ENCODE data around the gene SLC11A1.

Gene SLC11A1, protein sequence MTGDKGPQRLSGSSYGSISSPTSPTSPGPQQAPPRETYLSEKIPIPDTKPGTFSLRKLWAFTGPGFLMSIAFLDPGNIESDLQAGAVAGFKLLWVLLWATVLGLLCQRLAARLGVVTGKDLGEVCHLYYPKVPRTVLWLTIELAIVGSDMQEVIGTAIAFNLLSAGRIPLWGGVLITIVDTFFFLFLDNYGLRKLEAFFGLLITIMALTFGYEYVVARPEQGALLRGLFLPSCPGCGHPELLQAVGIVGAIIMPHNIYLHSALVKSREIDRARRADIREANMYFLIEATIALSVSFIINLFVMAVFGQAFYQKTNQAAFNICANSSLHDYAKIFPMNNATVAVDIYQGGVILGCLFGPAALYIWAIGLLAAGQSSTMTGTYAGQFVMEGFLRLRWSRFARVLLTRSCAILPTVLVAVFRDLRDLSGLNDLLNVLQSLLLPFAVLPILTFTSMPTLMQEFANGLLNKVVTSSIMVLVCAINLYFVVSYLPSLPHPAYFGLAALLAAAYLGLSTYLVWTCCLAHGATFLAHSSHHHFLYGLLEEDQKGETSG

DNA sequence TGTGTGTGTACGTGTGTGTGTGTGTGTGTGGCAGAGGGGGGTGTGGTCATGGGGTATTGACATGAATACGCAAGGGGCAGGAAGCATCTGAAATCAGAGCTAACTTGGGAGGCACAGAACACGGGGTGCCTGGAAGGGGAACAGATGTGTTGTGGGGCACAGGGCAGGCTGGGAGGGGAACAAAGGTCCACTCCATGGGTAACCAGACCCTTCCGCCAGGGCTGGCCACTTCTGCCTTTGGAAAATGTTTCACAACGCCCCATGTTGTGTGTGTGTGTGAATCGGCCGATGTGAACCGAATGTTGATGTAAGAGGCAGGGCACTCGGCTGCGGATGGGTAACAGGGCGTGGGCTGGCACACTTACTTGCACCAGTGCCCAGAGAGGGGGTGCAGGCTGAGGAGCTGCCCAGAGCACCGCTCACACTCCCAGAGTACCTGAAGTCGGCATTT lies at the start of gene SLC11A1:
TSS of gene SLC11A1 (plus strand) at position 358 of the 451 bp plus-strand sequence. CDS start 96 bp downstream, outside the sequence.
- no peak for DNase-seq

DNA sequence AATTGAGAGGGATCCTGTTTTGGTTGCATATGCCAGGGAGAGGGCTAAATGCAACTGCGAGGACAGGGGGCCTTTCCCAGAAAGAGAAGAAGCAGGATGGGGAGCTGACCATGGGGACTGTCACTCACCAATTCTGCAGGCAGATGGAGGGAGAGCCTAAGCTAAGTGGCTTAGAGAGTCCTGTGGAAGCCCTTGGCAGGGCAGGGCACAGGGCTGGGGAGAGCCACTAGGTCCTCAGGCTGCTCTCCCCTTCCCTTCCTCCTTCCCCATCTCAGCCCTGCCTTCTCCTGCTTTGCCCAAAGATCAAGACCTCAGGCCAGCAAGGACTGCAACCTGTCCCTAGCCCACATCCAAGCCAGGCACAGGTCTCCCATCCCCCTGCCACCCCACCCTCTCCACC lies 49.8 kb upstream of the SLC11A1 start:
- DNase-seq: no peak

DNA sequence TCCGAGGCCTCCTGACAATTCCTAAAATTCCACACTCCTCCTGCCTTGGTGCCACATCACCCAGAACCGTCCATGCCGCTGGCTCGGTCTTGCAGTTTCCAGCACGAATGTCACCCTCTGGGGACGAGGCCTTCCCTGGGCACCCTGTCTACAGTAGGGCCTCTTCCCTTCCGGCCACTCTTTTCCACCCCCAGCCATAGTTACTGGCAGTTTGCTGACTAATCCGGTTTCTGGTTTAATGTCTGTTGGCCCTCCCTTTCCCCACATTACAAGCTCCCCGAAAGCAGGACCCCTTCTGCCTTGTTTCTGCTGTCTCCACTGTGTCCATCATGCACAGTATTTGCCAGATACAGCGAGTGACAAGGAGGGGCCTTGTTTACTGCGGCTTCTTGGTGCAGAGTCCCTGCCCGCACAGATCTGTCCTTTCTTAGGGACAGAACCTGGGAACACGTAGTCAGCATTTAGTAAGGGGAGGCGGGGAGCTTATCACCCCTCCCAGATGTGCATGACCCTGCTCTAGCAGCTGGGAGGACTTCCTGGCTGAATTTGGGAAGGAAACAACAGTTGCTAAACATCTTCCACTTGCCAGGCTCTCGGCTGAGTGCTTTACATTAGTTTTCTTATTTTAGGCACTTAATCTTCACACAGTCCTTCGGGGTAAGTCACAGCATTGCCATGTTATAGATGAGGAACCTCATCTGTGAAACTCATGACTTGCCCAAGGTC lies 49.0 kb upstream of the SLC11A1 start:
- no peak for DNase-seq

DNA sequence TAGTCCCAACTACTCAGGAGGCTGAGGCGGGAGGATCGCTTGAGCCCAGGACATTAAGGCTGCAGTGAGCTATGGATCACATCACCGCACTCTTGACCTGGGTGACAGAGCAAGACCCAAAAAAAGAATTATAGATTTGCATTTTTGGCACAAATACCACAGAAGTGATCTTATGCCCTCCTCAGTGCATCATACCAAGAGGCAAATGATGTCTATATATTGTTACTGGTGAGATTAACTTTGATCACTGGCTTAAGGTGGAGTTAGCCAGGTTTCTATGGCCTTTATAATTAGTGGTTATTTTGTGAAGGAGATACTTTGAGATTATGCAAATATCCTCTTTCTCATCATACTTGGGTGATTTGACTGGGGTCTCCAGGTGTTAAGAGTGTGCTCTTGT lies 47.5 kb upstream of the SLC11A1 start:
- no peak for DNase-seq

DNA sequence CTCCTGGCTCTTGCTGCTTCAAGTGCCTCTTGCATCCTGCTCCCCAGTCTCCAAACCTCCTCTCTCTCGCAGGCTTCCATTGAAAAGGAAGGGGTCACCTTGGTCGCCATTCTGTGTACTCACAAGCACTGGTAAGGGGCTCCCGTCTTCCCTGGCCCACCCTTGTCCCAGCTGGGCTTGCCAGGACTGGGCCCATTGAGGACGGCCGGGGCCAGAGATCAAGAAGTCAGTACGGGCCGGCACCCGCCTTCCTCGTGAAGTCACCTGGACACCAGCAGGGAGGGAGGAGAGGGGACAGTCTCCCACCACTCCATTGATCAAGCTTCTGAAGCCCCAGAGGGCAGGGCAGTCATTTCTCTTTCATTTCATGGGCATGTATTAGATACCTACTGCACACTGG lies 41.4 kb upstream of the SLC11A1 start:
- DNase-seq: no peak

DNA sequence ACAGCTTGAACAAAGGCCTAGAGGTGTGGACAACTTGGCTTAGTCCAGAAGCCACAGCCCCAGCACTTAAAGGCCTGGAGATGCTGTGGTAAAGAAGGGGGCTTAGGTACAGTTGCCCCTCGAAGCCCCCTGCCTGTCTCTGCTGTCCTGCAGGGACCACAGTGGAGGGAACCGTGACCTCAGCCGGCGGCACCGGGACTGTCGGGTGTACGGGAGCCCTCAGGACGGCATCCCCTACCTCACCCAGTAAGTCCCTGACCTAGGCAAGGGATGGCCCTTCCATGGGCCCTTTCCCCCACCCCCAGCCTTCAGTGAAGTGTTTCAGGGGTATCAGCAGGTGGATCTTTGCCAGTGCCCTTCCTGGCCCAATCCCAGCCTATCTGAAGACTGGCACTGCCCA lies 40.7 kb upstream of the SLC11A1 start:
- DNase-seq: no peak

DNA sequence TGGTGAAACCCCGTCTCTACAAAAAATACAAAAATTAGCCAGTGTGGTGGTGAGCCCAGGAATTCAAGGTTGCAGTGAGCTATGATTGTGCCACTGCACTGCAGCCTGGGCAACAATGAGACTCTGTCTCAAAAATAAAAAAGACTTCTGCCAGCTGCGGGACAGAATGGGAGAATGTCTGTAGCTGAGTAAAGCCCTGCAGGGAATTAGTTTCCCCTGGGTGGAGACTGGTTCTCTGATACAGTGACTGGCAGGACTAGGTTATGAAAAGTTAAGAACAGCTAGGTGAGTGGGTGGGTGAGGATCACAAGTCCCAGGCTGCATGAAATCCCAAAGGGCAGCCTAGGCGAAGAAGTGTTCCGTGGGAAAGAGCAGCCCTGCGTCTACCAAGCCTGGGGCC lies 39.2 kb upstream of the SLC11A1 start:
- no peak for DNase-seq

DNA sequence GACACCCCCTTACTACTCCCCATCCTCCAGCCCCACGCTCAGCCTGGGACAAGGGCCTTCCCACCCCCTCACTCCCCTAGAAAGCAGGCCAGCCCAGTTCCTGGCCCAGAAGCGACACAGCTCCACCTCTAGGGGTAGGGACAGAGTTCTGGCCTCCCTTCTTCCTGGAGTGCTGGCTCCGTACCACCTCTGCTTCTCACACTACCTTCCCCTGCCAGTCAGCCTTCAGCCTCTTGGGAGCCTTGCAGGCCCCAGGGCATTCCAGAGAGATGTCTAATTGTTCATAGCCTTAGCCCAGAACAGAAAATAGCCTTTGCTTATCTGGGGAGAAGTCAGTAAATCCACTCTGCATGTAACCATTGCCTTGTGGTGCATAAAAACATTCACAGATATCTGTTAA lies 38.5 kb upstream of the SLC11A1 start:
- no peak for DNase-seq

DNA sequence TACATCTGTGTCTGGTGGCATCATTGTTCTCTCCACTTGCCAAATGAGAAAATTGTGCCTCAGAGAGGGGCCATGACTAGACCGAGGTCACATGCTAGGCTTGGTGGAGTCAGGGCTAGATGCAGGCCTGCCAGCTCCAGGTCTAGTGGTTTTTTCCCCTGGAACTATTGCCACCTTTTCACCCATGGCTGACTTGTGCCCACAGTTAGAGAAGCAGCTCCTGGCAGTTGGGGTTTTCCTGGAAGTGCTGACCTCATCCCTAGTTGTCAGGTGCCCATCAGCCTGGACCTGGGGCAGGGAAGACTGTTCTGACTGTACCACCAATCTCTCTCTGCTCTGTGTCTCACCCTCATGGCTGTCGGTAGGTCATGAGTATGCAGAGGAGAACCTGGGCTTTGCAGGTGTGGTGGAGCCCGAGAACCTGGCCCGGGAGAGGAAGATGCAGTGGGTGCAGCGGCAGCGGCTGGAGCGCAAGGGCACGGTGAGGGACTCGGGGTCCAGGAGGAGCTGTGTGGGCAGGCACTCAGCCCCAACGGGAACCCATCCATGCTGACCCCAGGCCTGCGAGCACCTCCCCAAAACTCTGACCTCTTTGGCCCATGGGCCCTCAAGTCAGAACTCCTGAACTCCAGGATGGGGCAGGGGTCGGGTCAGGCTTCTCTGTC lies 37.9 kb upstream of the SLC11A1 start:
- DNase-seq: no peak

DNA sequence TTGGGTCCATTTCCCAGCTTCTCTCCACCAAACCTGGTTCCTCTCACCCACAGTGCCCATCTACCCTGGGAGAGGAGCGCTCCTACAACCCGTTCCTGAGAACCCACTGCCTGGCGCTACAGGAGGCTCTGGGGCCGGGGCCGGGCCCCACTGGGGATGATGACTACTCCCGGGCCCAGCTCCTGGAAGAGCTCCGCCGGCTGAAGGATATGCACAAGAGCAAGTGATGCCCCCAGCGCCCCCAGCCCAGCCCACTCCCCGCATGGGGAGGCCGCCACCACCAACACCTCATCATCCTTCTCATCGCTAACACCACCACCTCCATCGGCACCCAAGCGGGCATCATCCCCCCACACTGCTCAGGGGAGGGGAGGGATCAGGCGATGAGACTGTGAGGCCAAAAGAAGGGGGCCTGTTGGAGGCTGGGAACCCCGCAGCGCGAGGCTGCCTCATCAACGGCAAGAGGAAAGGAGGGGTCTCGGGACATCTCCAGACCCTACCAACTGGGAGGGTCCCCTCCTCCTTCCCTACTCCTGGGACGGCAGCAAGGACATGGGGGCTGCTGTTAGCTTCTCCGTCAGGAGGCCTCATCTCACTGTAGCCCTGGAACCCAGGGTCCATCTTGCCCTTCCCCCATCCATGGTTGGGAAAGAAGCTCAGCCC lies 37.2 kb upstream of the SLC11A1 start:
- no peak for DNase-seq

DNA sequence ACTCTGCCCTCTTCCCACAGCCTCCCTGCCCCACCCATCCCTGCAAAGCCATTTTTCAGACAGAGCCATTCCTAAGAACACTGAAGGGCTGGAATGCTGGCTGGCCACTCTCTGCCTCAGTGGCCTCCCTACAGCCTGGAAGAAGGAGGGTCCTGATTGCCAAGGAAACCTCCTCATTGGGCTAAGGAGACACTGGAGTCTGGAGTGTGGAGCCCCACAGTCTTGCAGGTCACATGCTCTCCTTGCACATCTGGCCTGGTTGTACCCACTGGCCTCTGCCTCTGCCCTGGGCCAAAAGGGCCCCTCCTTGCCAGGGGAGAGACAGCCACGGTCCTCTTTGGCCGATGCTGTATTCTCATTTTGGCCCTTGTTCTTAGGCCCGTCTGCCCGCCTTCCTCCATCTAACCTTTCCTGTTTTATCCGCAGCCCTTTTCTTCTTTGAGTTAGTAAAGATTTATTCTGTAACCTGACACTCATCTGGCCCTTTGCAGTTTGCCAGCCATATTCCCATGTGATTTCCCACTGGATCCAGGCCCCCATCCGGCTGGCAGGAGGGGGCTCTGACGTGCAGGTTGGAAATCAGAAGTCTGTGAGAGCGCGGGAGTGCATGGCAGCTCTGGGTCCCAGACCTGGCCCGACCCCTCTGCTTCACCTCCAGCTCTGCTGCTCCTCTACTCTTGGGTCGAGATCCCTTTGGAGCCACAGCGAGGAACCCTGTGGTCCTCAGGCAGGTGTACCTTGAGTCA lies 36.4 kb upstream of the SLC11A1 start:
- peak in 1 of 2 experiments; percentile 8 for DNase-seq

DNA sequence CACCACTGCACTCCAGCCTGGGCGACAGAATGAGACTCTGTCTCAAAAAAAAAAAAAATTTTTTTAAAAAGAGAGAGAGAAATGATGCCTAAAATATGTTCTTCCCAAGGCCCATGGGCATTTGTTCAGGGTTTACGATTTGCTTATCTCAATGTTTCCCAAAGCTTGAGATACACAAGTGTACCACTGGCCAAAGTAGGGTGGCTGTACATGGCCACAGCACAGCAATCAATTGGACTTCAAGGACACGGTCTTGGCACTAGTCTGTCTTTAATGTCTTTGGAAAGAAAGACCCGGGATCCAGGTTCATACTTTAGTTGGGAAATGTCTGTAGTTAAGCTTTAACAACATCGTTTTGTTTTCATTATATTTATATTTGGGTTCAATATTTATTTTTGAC lies 34.9 kb upstream of the SLC11A1 start:
- DNase-seq: no peak

DNA sequence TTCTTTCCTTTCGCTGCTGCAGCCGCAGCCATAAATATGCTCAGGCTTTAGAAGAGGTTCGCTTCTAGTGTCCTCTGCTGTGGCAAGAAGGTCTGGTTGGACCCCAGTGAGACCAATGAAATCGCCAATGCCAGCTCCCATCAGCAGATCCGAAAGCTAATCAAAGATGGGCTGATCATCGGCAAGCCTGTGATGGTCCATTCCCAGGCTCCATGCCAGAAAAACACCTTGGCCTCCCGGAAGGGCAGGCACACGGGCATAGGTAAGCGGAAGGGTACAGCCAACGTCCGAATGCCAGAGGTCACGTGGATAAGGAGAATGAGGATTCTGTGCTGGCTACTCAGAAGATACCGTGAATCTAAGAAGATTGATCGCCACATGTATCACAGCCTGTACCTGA lies 28.0 kb upstream of the SLC11A1 start:
- DNase-seq: no peak

DNA sequence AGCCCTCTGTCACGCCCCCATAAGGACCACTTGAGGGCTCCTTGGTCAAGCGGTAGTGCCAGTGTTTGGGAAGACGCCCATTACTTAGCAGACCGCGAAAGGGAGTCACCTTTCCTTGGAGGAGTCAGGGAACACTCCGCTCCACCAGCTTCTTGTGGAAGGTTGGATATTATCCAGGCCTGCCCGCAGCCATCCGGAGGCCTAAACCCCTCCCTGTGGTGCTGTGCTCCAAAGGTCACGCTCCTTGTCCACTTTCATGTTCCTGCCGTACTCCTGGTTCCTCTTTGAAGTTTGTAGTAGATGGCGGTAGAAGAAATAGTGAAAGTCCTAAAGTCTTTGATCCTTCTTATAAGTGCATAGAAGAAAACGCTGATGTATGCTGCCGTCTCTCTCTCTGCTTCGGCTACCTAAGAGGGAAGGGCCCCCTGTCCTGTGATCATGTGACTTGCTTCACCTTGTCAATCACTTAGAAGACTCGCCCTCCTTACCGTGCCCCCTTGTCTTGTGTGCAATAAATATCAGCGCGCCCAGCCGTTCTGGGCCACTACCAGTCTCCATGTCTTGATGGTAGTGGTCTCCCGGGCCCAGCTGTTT lies 27.1 kb upstream of the SLC11A1 start:
- no peak for DNase-seq

DNA sequence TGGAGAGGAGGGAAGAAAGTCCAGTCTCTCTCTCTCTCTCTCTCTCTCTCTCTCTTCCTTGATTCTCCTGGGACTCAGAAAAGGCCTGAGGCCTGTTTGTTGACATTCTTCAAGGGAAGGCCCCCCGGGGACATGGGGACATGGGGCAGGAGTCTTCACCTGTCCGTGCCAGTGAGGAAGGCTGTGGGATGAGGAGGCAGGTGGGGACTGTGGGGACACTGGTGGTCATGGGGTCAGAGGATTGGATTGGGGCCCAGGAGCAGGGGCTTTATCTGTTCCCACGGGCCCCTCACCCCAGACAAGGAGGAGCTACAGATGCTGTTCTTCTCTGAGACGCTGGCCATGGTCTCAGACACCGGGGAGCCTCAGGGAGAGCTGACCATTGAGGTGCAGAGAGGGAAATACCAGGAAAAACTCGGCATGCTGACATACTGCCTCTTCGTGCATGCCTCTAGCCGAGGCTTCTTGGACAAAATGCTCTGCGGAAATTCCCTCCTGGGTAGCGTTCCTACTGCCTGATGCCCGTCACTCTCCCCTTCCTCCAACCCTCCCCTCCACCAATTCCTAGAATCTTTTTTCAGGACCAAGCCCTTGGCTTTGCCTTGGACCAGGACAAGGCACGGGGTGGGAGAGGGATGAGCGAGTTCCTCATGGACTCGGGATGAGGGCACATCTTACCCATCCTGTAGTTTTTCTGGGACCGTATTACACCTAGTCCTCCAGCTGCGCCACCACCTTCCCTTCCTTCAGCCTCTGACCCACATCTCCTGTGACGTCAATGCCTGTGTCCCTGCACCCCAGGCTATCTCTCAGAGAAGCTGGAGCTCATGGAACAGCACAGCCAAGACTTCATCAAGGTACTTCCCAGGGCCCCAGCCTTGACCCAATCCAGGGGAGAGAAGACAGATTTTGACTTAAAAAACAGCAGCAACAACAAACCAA lies 24.6 kb upstream of the SLC11A1 start:
- no peak for DNase-seq

DNA sequence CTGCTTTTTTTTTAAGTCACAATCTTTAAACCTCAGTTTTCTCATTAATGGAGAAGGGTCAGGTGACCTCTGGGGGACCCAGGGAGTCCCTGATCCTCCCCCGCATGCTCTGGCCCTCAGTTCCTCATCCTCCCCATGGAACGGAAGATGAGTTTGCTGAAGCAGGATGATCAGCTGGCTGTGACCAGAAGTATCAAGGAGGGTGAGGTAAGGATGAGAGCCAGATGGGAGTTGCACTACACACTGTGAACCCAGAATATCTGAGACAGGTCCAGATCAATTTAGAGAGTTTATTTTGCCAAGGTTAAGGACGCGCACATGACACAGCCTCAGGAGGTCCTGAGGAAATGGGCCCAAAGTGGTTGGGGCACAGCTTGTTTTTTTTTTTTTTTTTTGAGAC lies 21.6 kb upstream of the SLC11A1 start:
- DNase-seq: no peak

DNA sequence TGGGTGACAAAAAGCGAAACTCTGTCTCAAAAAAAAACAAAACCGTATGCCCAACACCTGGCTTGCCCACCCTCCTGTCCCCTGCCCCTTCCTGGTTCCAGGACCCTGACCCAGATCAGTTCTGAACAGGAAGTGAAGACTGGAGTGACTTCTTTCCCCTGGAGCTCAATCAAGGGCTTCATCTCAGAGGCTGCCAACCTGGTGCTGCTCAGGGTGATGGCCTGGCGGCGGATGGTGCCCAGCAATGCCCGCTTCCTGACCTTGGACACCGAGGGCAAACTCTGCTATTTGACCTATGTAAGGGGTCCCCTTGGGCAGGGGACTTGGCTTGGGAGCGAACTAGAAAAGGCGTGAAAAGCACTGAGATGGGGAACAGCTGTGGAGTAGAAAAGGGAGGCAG lies 19.5 kb upstream of the SLC11A1 start:
- DNase-seq: no peak

DNA sequence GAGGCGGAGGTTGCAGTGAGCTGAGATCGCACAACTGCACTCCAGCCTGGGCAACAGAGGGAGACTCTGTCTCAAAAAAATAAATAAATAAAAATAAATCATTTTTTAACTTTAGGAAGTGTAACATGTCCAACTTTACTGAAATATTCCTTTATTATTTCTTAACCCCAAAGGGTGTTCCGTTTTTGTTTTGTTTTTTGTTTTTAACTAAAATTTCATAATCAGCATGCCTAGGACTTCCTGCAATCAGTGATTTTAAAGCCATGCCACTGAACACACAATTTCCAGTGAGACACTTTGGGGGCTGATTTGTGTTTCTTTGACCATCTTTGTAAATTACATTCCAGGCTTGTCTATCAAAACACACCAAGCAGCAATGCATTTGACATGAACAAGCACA lies 18.3 kb upstream of the SLC11A1 start:
- no peak for DNase-seq

DNA sequence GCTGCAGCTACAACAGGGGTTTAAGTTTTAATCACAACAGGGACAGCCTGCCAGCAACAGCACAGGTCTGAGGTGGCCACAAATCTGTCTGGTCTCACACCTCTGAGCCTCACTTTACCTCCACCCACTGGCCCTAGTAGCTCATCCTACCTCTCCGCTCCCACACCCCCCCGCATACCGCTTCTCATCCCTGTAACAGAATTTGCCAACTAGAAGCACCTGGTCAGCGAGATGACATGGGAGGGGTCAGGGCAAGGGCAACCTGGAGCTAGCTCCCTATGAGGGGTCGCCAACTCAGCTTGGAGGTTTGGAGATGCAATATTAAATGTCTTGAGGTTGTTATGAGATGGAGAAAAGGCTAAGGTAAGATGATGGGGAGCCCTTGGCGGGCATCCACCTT lies 17.9 kb upstream of the SLC11A1 start:
- no peak for DNase-seq

DNA sequence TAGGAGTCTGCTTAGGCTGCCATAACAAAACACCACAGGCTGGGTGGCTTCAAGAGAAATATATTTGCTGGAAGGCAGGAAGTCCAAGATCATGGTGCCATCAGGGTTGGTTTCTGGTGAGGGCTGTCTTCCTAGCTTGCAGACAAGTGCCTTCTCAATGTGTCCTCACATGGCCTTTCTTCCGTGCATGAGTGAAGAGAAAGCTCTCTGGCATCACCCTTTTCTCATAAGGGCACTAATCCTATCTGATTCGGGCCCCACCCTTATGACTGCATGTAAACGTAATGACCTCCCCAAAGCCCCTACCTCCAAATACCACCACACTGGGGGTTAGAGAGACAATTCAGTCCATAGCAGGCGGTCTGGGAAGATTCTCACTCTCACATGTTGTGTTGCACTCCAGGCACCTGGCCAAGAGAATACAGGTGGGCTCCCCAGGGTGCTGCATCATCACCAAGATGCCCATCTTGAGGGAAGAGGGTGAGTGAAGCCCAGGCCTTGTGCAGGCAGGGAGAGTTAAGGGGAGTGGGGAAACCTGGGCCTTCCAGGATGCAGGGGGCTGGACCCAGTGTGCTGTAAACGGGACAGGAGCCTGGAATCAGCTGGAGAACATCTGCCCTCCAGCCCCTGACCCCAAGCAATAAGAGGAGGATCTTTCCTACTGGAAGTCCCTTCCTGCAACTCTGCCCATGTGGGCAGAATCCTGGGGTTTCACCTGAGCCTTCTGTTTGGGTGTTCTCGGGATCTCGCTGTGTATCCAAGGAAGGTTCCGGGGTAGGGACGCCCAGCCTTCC lies 15.3 kb upstream of the SLC11A1 start:
- DNase-seq: no peak

All from NCI-H1930 (cell line).